ENCODE measurements around the gene PKHD1.

PKHD1 gene

GRCh38 chr6:51976374-51976773 lies 111.0 kb downstream of the PKHD1 start:
- H3K4me3 ChIP-seq (ENCODE audit: low read depth, low read length) = no peak overlapping the region
- no peak for DNase-seq (ENCODE audit: low read depth)
- in situ Hi-C loops (cut with HindIII; ENCODE audit: low sequenced_read_pairs) = no loop called here
- TF ChIP-seq, protein P1, sequence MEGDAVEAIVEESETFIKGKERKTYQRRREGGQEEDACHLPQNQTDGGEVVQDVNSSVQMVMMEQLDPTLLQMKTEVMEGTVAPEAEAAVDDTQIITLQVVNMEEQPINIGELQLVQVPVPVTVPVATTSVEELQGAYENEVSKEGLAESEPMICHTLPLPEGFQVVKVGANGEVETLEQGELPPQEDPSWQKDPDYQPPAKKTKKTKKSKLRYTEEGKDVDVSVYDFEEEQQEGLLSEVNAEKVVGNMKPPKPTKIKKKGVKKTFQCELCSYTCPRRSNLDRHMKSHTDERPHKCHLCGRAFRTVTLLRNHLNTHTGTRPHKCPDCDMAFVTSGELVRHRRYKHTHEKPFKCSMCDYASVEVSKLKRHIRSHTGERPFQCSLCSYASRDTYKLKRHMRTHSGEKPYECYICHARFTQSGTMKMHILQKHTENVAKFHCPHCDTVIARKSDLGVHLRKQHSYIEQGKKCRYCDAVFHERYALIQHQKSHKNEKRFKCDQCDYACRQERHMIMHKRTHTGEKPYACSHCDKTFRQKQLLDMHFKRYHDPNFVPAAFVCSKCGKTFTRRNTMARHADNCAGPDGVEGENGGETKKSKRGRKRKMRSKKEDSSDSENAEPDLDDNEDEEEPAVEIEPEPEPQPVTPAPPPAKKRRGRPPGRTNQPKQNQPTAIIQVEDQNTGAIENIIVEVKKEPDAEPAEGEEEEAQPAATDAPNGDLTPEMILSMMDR (IDR thresholded peaks at IDR 0.05; ENCODE audit: low read depth, low read length, missing control alignments) = no peak

- no peak overlapping the region for H3K4me3 ChIP-seq (ENCODE audit: low read depth, low read length)
- DNase-seq (ENCODE audit: low read depth) = no peak
- in situ Hi-C loops (cut with HindIII; ENCODE audit: low sequenced_read_pairs) = no loop called here
- TF ChIP-seq, protein P1 (IDR thresholded peaks at IDR 0.05; ENCODE audit: low read depth, low read length, missing control alignments) = no peak
Measured at GRCh38 chr6:51972659-51973058, 114.8 kb downstream of the PKHD1 start.

DNA sequence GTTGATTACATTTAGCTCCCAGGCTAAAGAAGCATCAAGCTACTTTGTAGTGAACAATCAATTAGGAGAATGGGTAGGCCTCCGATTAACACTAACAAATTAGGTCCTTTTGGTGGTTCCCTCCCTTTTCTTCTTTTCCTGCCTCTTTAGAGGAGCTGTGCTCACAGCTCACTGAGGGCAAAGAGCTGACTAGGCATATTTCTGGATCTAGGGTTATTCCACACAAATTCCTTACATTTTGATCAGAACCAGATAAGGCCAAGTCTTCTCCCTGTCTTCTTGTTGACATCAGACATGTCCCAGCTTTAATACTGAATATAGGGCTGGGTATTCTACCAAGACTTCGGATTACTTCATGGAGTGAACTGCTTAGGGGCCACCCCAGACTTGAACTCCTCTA lies 119.1 kb downstream of the PKHD1 start:
- TF ChIP-seq, protein P1 (IDR thresholded peaks at IDR 0.05; ENCODE audit: low read depth, low read length, missing control alignments) = no peak
- in situ Hi-C loops (cut with HindIII; ENCODE audit: low sequenced_read_pairs) = no loop called here
- DNase-seq (ENCODE audit: low read depth) = no peak
- no peak overlapping the region for H3K4me3 ChIP-seq (ENCODE audit: low read depth, low read length)

- DNase-seq (ENCODE audit: low read depth) = no peak
- in situ Hi-C loops (cut with HindIII; ENCODE audit: low sequenced_read_pairs) = no loop called here
- TF ChIP-seq, protein P1 (IDR thresholded peaks at IDR 0.05; ENCODE audit: low read depth, low read length, missing control alignments) = no peak
- H3K4me3 ChIP-seq (ENCODE audit: low read depth, low read length) = no peak overlapping the region
Measured at GRCh38 chr6:51965222-51965801, 122.1 kb downstream of the PKHD1 start.

- TF ChIP-seq, protein P1 (IDR thresholded peaks at IDR 0.05; ENCODE audit: low read depth, low read length, missing control alignments) = no peak
- H3K4me3 ChIP-seq (ENCODE audit: low read depth, low read length) = no peak overlapping the region
- DNase-seq (ENCODE audit: low read depth) = no peak
- in situ Hi-C loops (cut with HindIII; ENCODE audit: low sequenced_read_pairs) = no loop called here
Measured at GRCh38 chr6:51963980-51964379, 123.4 kb downstream of the PKHD1 start.

DNA sequence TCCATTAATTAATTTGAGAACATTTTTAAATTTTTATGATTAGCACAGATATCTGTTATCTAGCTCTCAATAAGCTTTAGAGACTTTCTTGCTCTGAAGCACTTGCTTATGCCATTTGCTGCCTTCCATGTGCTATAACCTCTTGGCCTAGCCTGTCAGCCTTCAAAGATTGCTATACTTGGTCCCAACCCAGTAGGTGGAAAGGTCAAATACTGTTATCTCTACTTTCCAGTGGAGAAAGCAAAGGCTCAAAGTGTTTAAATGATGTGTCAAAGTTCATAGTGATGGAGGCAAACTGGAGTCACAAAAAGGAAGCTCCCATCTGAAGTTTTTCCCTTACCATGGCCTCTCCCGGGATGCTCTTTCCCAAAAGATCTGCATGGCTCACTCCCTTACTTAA lies 125.1 kb downstream of the PKHD1 start:
- H3K4me3 ChIP-seq (ENCODE audit: low read depth, low read length) = no peak overlapping the region
- in situ Hi-C loops (cut with HindIII; ENCODE audit: low sequenced_read_pairs) = no loop called here
- no peak for DNase-seq (ENCODE audit: low read depth)
- TF ChIP-seq, protein P1 (IDR thresholded peaks at IDR 0.05; ENCODE audit: low read depth, low read length, missing control alignments) = no peak

Data from astrocyte of the cerebellum (primary cell).